WTC11 (cell line): ENCODE measurements around the gene HDLBP. TPM values are rescaled to one million over a fixed set of nuclear protein-coding genes. Genes with fewer than 3 reads are reported as not detected.

ENCODE experiments used
- ATAC-seq: fragments of 200-7000 bp; cut with Tn5 transposase; 2 replicates; pipeline ENCODE4 v1.10.0; 2021; ENCODE audit warnings: mild to moderate bottlenecking, moderate library complexity
- CTCF ChIA-PET: fragments of 300-600 bp; sonication (Branson Sonifier 250); formaldehyde crosslinking; loops from one replicate; lab custom pipeline; 2021; ENCODE audit warnings: antibody characterized with exemption; lab: Charles Lee
- POLR2A ChIA-PET: fragments of 350-600 bp; sonication (Branson Sonifier 250); formaldehyde crosslinking; loops from one replicate; lab custom pipeline; 2021; ENCODE audit warnings: antibody characterized with exemption; lab: Charles Lee
- DNase-seq: peaks from one replicate; pipeline ENCODE4 v3.0.0; 2021; ENCODE audit warnings: low spot score
- H3K27ac Mint-ChIP-seq: 2 replicates; pipeline ENCODE4 v1.8.0; 2021; ENCODE audit warnings: mixed read lengths
- H3K27me3 Mint-ChIP-seq: 2 replicates; pipeline ENCODE4 v1.8.0; 2021; ENCODE audit warnings: low read depth, mild to moderate bottlenecking, moderate library complexity, mixed read lengths
- H3K36me3 Mint-ChIP-seq: 2 replicates; pipeline ENCODE4 v1.8.0; 2021; ENCODE audit warnings: mixed read lengths
- H3K4me1 Mint-ChIP-seq: 2 replicates; pipeline ENCODE4 v1.8.0; 2022; ENCODE audit warnings: mixed read lengths
- H3K4me3 Mint-ChIP-seq: 2 replicates; pipeline ENCODE4 v1.8.0; 2021; ENCODE audit warnings: mild to moderate bottlenecking, moderate library complexity, mixed read lengths
- H3K9me3 Mint-ChIP-seq: 2 replicates; pipeline ENCODE4 v1.8.0; 2021; ENCODE audit warnings: mixed read lengths
- ATF1 ChIP-seq: sonication (generic); formaldehyde crosslinking; IDR thresholded peaks from 2 replicates; pipeline ENCODE4 v1.8.1; 2023; ENCODE audit warnings: mild to moderate bottlenecking, moderate library complexity, missing genetic modification reagents
- CREM ChIP-seq: sonication (generic); formaldehyde crosslinking; IDR thresholded peaks from 2 replicates; pipeline ENCODE4 v1.8.1; 2022; ENCODE audit warnings: mild to moderate bottlenecking, missing genetic modification reagents, moderate library complexity
- ERG ChIP-seq: fragments of 250-450 bp; sonication (Bioruptor Pico); IDR thresholded peaks from 2 replicates; pipeline ENCODE4 v1.8.0; 2021; ENCODE audit warnings: mild to moderate bottlenecking
- ESRRA ChIP-seq: sonication (generic); formaldehyde crosslinking; IDR thresholded peaks from 2 replicates; pipeline ENCODE4 v1.8.1; 2022; ENCODE audit warnings: mild to moderate bottlenecking, missing genetic modification reagents, borderline replicate concordance
- ETV6 ChIP-seq: sonication (generic); formaldehyde crosslinking; IDR thresholded peaks from 2 replicates; pipeline ENCODE4 v1.8.1; 2022; ENCODE audit warnings: mild to moderate bottlenecking, missing genetic modification reagents
- MYBL2 ChIP-seq: sonication (generic); formaldehyde crosslinking; IDR thresholded peaks from 2 replicates; pipeline ENCODE4 v1.8.1; 2023; ENCODE audit warnings: mild to moderate bottlenecking, moderate library complexity, missing genetic modification reagents
- NFATC4 ChIP-seq: fragments of 250-450 bp; sonication (Bioruptor Pico); IDR thresholded peaks from 2 replicates; pipeline ENCODE4 v1.9.0; 2021; ENCODE audit warnings: mild to moderate bottlenecking
- NFYB ChIP-seq: sonication (generic); formaldehyde crosslinking; conservative IDR thresholded peaks from 2 replicates; pipeline ENCODE4 v1.8.0; 2022; ENCODE audit warnings: low read depth, missing genetic modification reagents
- TEAD1 ChIP-seq: sonication (generic); formaldehyde crosslinking; IDR thresholded peaks from 2 replicates; pipeline ENCODE4 v1.8.0; 2022; ENCODE audit warnings: mild to moderate bottlenecking, missing genetic modification reagents
- USF1 ChIP-seq: sonication (generic); formaldehyde crosslinking; IDR thresholded peaks from 2 replicates; pipeline ENCODE4 v1.8.0; 2022; ENCODE audit warnings: mild to moderate bottlenecking, missing genetic modification reagents
- ZNF219 ChIP-seq: sonication (generic); formaldehyde crosslinking; IDR thresholded peaks from 2 replicates; pipeline ENCODE4 v1.8.0; 2023; ENCODE audit warnings: missing genetic modification reagents, mild to moderate bottlenecking, borderline replicate concordance
- ZNF263 ChIP-seq: sonication (generic); formaldehyde crosslinking; IDR thresholded peaks from 2 replicates; pipeline ENCODE4 v1.8.1; 2022; ENCODE audit warnings: low read depth, mild to moderate bottlenecking, moderate library complexity, missing genetic modification reagents
- ZNF532 ChIP-seq: fragments of 250-450 bp; sonication (Bioruptor Pico); IDR thresholded peaks from 2 replicates; pipeline ENCODE4 v1.9.0; 2021; ENCODE audit warnings: mild to moderate bottlenecking, borderline replicate concordance
- total RNA-seq: library from RNA; stranded (reverse); gene quantifications from 3 replicates; pipeline ENCODE4 v1.2.3, GENCODE V29; 2021
- TF ChIP-seq, protein P1 (sequence below): sonication (generic); formaldehyde crosslinking; IDR thresholded peaks from 2 replicates; pipeline ENCODE4 v1.8.1; 2023; ENCODE audit warnings: mild to moderate bottlenecking, moderate library complexity, missing genetic modification reagents
- TF ChIP-seq, protein P2 (sequence below): sonication (generic); formaldehyde crosslinking; conservative IDR thresholded peaks from 2 replicates; pipeline ENCODE4 v1.8.1; 2022; ENCODE audit warnings: mild to moderate bottlenecking, missing genetic modification reagents
- TF ChIP-seq, protein P3 (sequence below): fragments of 250-450 bp; sonication (Bioruptor Pico); IDR thresholded peaks from 2 replicates; pipeline ENCODE4 v1.9.0; 2021; ENCODE audit warnings: moderate library complexity, mild to moderate bottlenecking, inconsistent platforms, borderline replicate concordance
- TF ChIP-seq, protein P4 (sequence below): sonication (generic); formaldehyde crosslinking; IDR thresholded peaks from 2 replicates; pipeline ENCODE4 v1.8.1; 2023; ENCODE audit warnings: mild to moderate bottlenecking, missing genetic modification reagents

Gene HDLBP
- total RNA-seq, 1 experiment from 2014 or later = 368 TPM

DNA sequence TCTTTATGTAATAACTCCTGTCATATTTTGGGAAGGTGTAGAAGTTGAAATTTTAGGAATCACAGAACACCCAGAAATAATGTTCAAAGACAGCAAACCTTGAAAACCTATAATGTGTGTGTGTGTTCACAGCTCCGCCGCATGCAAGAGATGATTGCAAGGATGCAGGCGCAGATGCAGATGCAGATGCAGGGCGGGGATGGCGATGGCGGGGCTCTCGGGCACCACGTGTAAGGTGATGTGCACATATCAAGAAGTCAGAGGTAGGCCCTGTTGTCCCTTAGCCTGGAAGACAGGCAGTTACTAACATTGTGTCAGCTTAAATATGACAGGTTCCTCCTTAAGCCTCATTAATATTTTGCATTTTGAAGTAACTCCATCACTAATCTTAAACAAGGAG lies 34.5 kb upstream of the HDLBP start (continued):
- TF ChIP-seq, protein P1, sequence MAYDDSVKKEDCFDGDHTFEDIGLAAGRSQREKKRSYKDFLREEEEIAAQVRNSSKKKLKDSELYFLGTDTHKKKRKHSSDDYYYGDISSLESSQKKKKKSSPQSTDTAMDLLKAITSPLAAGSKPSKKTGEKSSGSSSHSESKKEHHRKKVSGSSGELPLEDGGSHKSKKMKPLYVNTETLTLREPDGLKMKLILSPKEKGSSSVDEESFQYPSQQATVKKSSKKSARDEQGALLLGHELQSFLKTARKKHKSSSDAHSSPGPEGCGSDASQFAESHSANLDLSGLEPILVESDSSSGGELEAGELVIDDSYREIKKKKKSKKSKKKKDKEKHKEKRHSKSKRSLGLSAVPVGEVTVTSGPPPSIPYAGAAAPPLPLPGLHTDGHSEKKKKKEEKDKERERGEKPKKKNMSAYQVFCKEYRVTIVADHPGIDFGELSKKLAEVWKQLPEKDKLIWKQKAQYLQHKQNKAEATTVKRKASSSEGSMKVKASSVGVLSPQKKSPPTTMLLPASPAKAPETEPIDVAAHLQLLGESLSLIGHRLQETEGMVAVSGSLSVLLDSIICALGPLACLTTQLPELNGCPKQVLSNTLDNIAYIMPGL (CRISPR knock-in tag) = no peak
- no peak for TF ChIP-seq ESRRA (CRISPR knock-in tag)
- TF ChIP-seq, protein P2, sequence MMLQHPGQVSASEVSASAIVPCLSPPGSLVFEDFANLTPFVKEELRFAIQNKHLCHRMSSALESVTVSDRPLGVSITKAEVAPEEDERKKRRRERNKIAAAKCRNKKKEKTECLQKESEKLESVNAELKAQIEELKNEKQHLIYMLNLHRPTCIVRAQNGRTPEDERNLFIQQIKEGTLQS (CRISPR knock-in tag) = no peak
- TF ChIP-seq ZNF532 = no peak
- TF ChIP-seq, protein P3, sequence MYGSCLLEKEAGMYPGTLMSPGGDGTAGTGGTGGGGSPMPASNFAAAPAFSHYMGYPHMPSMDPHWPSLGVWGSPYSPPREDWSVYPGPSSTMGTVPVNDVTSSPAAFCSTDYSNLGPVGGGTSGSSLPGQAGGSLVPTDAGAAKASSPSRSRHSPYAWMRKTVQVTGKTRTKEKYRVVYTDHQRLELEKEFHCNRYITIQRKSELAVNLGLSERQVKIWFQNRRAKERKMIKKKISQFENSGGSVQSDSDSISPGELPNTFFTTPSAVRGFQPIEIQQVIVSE (CRISPR knock-in tag) = no peak
- no peak for TF ChIP-seq ZNF263
- TF ChIP-seq USF1 (CRISPR knock-in tag) = no peak
- no peak for TF ChIP-seq MYBL2 (CRISPR knock-in tag)
- no peak for TF ChIP-seq ATF1
- TF ChIP-seq CREM = no peak
- TF ChIP-seq ZNF219 (CRISPR knock-in tag) = no peak
- TF ChIP-seq TEAD1 (CRISPR knock-in tag) = no peak

DNA sequence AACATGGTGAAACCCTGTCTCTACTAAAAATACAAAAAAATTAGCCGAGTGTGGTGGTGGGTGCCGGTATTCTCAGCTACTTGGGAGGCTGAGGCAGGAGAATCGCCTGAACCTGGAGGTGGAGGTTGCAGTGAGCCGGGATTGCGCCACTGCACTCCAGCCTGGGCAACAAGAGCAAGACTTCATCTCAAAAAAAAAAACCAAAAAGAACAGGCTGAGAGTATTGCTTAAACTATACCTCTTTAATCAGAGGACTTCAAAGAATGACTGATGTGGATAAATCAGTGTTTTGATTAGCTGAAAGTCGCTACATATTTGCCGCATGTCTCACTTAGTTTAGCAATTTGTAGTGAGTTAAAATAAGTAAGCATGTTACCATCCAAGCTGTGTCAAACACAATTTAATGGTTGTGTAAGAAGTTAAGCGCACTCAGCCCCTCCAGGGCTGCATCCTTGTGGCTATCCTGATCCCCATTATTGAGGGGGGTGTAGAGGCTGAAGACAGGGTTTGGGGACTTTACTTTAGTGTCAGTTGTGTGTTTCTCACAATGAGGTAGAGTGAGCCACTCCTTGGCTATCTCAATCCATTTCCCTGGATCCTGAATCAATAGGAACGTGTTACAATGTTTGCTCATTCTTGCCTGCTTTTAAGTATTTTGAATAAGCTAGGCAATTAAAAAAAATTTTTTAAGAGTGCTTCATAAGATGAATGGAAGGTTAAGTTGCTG lies 29.6 kb upstream of the HDLBP start:
- POLR2A ChIA-PET = no interaction called here
- H3K27me3 Mint-ChIP-seq = no peaks in the 10 kb centered on the region
- TF ChIP-seq ZNF532 (no peak), ERG (no peak), NFYB (CRISPR knock-in tag) (no peak), NFATC4 (CRISPR knock-in tag) (no peak), ZNF263 (no peak), ETV6 (CRISPR knock-in tag) (no peak)
- TF ChIP-seq, protein P4, sequence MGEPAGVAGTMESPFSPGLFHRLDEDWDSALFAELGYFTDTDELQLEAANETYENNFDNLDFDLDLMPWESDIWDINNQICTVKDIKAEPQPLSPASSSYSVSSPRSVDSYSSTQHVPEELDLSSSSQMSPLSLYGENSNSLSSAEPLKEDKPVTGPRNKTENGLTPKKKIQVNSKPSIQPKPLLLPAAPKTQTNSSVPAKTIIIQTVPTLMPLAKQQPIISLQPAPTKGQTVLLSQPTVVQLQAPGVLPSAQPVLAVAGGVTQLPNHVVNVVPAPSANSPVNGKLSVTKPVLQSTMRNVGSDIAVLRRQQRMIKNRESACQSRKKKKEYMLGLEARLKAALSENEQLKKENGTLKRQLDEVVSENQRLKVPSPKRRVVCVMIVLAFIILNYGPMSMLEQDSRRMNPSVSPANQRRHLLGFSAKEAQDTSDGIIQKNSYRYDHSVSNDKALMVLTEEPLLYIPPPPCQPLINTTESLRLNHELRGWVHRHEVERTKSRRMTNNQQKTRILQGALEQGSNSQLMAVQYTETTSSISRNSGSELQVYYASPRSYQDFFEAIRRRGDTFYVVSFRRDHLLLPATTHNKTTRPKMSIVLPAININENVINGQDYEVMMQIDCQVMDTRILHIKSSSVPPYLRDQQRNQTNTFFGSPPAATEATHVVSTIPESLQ (CRISPR knock-in tag) = no peak
- TF ChIP-seq, protein P2 (CRISPR knock-in tag) = no peak

More for the DNA sequence above, 29.6 kb upstream of the HDLBP start:
- H3K36me3 Mint-ChIP-seq = peaks cover 82% of the 10 kb centered on the region
- CTCF ChIA-PET = no interaction called here
- H3K27ac Mint-ChIP-seq = no peak overlapping the region
- no peak for DNase-seq
- no peaks in the 10 kb centered on the region for H3K9me3 Mint-ChIP-seq
- no peaks in the 10 kb centered on the region for H3K4me1 Mint-ChIP-seq
- no peak overlapping the region for H3K4me3 Mint-ChIP-seq
- ATAC-seq = no peak
